GM18517 (cell line): ENCODE measurements around the gene FCHO1.

Experiments used
- ATAC-seq: cut with Tn5 transposase; IDR thresholded peaks from one replicate; pipeline ENCODE4 v1.9.1; 2021; ENCODE audit warnings: mild to moderate bottlenecking, moderate library complexity; ENCODE audit not compliant: unreplicated experiment

The FCHO1 gene, protein sequence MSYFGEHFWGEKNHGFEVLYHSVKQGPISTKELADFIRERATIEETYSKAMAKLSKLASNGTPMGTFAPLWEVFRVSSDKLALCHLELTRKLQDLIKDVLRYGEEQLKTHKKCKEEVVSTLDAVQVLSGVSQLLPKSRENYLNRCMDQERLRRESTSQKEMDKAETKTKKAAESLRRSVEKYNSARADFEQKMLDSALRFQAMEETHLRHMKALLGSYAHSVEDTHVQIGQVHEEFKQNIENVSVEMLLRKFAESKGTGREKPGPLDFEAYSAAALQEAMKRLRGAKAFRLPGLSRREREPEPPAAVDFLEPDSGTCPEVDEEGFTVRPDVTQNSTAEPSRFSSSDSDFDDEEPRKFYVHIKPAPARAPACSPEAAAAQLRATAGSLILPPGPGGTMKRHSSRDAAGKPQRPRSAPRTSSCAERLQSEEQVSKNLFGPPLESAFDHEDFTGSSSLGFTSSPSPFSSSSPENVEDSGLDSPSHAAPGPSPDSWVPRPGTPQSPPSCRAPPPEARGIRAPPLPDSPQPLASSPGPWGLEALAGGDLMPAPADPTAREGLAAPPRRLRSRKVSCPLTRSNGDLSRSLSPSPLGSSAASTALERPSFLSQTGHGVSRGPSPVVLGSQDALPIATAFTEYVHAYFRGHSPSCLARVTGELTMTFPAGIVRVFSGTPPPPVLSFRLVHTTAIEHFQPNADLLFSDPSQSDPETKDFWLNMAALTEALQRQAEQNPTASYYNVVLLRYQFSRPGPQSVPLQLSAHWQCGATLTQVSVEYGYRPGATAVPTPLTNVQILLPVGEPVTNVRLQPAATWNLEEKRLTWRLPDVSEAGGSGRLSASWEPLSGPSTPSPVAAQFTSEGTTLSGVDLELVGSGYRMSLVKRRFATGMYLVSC

GRCh38 chr19:17751103-17751911, at the start of gene FCHO1:
TSS of gene FCHO1 (plus strand) at chr19:17751477. CDS start at chr19:17755165, 3,688 bp downstream.
- no peak for ATAC-seq

GRCh38 chr19:17703824-17704463, 47.3 kb upstream of the FCHO1 start:
- ATAC-seq = no peak

- ATAC-seq = no peak
These were observed 44.5 kb upstream of the FCHO1 start for GRCh38 chr19:17706750-17707181.

DNA sequence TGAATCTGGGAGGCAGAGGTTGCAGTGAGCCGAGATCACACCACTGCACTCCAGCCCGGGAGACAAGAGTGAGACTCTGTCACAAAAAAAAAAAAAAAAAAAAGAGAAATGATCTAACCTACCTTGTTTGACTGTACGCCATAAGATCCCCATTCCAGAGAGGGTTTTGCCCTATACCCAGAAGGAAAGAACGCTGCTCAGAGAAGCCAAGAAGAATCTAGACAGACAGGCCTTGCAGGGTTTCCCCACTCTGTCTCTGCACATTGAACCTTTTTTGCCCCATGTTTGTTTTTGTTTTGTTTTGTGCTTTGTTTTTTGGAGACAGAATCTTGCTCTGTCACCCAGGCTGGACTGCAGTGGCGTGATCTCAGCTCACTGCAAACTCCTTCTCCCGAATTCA, 39.4 kb upstream of the FCHO1 start:
- no peak for ATAC-seq

DNA sequence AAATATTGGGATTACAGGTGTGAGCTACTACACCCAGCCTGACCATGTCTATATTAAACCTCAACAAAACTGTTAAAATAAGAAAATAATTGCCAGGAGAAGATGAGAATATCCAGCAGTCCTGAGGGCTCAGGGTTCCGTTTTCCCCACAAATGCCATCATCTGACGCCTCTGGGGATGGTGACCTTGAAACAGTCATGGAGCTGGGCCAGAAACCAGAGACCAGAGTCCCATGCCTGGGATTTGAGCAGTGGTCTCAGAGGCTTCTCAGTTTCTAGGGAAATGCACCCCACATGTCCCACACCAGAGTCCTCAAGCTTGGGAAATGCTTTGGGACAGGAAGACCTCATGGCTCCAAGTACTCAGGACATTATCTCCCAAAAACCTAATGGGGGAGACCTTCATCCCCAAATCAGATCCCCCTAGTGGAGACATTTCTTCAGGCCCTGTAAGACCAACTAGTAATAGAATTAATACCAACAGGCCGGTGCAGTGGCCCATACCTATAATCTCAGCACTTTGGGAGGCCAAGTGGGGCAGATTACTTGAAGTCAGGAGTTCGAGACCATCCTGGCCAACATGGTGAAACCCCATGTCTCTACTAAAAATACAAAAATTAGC, 34.9 kb upstream of the FCHO1 start:
- ATAC-seq = no peak

- no peak for ATAC-seq
These were observed 32.7 kb upstream of the FCHO1 start for GRCh38 chr19:17718550-17718946.

- peak; percentile 66 for ATAC-seq
These were observed 32.1 kb upstream of the FCHO1 start, which contains the start of gene MAP1S for GRCh38 chr19:17718947-17719711. TSS of gene MAP1S (plus strand) at chr19:17719480. CDS start at chr19:17719503, 23 bp downstream.

DNA sequence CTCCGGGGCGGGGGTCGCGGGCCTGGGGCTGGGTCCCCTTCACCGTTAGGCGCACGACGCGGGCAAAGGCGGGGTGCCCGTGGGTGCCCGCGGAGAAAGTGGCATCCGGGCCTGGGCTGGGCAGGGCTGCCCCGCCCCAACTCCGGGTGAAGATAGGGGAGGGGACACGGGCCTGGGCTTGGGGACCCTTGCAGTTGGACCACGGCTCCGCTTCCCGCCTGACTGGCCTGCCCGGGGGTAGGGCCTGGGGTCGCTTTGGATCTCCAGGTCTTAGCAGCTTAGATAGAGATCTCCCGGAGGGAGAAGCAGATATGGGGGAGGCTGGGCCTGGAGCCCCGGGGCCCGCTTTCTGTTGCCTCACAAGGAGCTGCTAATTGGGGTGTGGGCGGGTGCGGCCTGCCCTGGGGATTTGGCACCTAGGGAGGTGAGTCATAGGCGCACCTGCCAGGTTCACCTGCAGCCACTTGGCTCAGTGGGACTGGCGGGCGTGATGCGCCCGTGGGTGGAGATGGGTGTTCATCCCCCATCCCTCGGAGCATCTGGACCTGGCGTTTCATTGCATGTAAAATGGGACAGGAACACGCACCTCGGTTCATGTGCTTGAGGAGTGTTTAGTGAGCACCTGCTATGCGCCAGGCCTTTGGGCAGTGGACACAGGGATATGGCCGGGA, 31.4 kb upstream of the FCHO1 start:
- peak; percentile 16 for ATAC-seq

DNA sequence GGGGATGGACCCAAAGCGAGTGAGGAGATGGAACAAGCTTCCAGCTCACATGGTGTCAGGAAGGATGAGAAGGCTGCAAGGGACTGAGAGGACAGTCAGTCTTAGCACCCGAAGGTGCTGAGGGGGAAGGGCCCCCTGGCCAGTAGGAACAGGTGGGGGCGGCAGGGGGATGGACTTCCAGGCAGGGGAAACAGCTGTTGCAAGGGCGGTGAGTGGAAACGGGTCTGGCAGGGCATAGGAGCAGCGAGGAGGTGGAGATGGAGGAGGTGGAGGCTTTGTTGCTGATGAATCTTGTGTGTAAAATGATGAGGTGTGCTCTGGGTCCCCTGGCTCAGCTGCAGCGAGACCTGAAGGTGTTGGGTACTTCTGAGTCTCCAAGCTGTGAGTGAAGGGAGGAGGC, 30.8 kb upstream of the FCHO1 start:
- ATAC-seq = no peak

DNA sequence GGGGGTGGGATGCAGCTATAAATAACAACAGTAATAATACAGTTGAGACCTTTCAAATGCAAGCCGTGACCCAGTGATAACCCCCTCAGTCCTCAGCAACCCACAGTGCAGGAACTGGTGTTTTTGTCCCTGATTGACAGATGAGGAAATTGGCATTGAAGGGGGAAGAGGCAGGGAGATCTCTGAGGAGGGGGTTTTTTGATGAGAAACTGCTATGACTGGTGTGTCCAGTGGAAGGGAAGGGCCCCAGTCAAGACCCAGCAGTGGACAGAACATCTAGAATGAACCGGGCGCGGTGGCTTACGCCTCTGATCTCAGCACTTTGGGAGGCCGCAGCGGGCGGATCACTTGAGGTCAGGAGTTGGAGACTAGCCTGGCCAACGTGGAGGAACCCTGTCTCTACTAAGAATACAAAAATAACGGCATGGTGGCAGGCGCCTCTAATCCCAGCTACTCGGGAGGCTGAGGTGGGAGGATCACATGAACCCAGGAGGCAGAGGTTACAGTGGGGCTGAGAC, 30.1 kb upstream of the FCHO1 start:
- no peak for ATAC-seq

DNA sequence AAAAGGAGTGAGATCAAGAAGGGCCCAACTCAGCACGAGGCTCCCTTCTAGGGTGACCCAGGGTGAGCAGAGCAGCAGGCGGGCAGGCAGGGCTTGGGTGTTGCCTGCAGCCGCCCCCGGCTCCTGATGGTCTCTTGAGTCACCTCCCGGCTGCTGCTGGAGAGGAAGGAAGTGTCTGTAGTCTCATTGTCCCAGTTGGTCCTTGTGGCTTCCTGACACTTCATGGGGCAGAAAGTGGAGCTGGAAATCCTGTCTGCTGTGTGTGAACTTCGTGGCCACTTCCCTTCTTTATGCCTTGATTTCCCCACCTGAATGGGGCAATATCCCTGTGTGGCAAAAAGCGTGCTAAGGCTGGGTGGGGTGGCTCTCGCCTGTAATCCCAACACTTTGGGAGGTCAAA, 29.5 kb upstream of the FCHO1 start:
- no peak for ATAC-seq

DNA sequence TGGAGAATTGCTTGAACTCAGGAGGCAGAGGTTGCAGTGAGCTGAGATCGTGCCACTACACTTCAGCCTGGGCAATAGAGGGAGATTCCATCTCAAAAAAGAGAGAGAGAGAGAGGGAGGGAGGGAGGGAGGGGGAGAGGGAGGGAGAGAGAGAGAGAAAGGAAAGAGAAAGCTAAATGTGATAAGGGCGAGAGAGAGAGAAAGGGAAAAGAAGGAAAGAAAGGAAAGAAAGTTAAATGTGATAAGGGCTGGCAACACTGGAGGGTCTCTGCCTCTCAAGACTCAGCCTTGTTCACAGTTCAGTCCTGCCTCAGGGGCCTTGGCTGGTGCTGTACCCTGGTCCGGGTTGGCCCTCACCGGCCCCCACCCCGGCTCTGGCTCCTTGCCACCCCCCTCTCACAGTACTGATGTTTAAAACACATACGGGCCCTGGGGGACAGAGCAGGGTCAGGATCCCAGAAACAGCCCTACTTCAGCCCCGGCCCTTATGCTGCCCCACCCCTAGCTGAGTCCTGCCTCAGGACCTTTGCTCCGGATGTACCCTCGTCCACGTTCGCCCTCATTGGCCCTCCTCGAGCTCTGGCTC, 28.5 kb upstream of the FCHO1 start:
- no peak for ATAC-seq

DNA sequence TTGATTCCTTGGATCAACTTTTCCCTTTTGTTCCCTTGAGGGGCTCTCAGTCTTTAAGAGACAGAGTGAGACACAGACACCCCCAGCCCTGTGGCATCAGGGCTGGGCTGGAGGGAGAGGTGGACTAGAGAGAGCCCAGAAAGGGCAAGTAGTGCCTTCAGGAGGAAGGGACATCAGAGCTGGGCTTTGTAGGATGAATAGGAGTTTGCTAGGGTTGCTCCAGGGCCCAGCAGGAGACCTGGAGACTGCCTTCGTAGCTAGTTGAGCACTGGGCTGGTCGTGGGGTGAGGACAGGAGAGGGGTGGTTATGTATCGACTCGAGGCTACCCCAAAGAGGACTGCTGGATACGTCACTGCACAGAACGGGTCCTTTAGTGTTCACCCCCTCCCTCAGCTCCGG, 26.6 kb upstream of the FCHO1 start:
- ATAC-seq = no peak

GRCh38 chr19:17725422-17726078, 25.7 kb upstream of the FCHO1 start:
- ATAC-seq = no peak

- ATAC-seq = no peak
These were observed 25.0 kb upstream of the FCHO1 start for GRCh38 chr19:17726136-17726741.

GRCh38 chr19:17726964-17727773, 24.1 kb upstream of the FCHO1 start:
- ATAC-seq = no peak
